ENCODE results near the gene PCSK2.

Gene PCSK2

DNA sequence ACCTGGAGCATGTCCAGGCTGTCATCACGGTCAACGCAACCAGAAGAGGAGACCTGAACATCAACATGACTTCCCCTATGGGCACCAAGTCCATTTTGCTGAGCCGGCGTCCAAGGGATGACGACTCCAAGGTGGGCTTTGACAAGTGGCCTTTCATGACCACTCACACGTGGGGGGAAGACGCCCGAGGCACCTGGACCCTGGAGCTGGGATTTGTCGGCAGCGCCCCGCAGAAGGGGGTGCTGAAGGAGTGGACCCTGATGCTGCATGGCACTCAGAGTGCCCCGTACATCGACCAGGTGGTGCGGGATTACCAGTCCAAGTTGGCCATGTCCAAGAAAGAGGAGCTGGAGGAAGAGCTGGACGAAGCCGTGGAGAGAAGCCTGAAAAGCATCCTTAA is 254.8 kb downstream of the PCSK2 start:
- no peak for DNase-seq (ENCODE audit: low spot score)

DNA sequence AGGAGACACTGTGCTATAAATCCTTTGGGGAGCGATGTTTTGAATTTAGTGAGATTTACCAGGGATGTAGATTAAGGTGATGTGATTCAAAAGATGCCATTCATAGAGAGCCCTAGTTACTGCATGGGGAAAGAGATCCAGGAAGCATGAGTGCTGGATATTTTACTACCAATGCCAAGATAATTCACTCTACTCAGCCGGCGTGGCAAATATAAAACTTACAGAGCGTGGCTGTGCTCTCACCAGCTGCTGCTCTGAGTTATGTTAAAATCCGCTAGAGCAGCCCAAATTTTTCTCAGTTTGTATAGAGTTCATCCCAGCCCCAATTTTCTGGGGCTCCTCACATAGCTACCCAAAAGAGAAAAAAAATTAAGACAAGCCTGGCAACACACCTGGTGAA is 255.7 kb downstream of the PCSK2 start:
- DNase-seq (ENCODE audit: low spot score): no peak

DNA sequence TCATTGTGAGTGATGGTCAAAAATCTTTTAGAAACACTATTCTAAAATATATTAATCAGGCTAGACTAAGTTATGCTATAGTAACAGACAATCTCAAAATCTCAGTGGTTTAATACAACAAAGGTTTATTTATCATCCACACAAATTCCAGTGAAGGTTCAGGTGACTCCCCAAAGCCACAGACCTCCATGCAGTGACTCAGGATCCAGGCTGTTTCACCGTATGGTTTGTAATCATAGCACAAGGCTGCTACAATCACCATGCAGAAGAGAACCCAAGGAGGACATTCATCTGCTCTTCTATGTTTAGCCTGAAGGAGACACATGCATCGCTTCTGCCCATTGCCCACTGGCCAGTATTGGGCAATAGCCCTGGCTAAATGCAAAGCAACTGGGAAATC is 258.2 kb downstream of the PCSK2 start:
- DNase-seq (ENCODE audit: low spot score): no peak

DNA sequence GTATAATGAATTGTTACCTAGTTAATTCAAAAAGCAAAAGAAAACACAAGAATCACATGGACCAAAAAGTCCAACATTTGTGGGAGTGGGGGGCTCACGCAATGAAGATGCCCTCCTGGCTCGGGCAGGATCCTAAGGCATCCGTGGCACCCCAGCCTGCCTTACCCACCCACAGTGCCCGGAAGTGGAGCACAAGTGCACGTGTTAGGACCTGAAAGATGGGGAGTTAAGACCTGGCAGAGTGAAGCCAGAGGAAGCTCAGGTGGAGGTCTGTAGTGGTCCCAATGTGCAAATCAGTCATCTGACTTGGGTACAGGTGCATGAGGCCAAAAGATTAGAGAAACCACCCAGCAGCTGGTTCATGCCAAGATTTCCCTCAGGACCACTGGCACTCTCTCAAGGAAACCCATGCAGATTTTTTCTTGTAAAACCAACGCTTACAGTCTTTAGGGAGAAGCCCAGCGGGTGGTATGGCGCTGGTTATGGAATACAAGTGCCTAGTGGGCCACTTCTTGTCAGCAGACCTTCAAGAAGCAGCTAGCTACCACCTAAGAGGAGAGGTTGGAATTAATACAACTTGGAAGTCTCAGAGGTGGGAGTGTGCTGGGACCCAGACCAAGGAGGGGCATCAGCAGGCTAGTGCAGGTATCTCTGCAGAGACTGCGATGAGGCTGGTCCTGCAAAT is 262.2 kb downstream of the PCSK2 start:
- no peak for DNase-seq (ENCODE audit: low spot score)

DNA sequence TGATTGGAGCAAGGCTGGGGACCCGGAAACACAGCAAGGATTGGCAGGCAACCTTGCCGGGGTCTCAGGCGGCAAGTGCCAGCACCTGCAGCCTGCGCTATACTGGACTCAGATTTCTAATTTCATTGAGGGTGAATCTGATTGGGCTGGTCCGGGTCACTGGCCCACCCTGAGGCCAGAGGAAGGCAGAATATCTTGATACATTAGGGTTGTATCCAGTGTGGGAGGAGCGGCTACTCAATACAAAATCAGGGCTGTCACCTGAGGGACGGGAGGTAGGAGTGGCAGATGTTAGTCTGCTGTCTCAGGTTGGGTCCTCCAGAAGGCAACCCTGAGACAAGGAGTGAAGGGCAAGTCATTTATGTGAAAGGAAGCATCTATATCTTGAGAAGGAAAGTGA is 263.7 kb downstream of the PCSK2 start:
- DNase-seq (ENCODE audit: low spot score): no peak

DNA sequence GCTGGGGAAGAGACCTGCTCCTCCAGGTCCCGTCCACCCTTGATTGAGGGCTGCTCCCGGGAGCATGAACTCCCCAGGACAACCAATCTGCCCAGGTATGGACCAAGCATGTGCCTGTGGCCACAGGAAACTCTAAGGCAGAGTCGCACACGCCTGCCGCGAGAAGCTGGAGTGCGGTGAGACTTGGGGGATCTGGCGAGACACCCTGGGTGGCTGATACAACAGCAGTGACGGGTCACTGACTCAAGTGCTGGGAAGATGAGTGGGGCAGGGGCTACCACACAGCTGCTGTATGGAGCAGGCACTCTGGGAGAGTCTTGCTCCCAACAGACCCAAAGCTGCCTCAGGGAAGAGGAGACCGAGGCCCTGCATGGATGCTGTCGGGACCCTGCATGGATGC is 264.2 kb downstream of the PCSK2 start:
- DNase-seq (ENCODE audit: low spot score): no peak

DNA sequence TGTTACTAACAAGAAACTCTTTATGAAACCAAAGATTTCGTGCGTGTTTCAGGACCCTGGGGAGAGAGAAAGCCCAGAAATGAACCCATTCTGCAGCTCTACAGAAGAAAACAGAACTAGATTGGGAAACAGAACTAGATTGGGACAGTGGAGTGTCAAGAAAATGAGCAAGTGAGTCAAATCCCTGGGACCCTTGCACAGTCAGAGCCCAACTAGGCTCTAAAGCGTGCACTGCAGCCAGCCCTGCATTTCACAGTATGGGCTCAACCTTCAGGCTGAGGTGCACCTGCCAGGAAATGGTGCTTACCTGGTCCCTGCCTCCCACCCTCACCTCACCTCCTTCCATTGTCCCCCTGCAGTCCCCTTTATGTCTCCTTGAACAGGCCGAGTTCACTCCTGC is 264.6 kb downstream of the PCSK2 start:
- no peak for DNase-seq (ENCODE audit: low spot score)

DNA sequence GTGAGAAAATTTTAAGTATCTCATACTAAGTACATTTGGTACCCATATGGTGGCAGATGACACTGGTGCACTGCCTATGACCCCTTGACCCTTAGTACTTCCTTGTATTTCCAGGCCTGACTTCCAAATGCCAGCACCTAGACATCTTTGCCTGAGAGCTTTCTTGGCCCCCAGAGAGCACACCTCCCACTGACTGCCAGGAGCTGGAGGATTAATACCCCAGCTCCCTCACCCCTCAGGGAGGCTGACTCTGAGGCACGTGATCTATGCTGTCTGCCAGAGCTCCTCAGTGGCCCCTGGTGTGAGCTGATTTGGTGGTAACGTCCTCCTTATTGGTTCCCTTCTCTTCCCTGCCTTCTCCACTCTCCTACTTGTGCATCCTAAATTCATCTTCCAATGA is 266.3 kb downstream of the PCSK2 start:
- DNase-seq (ENCODE audit: low spot score): no peak

DNA sequence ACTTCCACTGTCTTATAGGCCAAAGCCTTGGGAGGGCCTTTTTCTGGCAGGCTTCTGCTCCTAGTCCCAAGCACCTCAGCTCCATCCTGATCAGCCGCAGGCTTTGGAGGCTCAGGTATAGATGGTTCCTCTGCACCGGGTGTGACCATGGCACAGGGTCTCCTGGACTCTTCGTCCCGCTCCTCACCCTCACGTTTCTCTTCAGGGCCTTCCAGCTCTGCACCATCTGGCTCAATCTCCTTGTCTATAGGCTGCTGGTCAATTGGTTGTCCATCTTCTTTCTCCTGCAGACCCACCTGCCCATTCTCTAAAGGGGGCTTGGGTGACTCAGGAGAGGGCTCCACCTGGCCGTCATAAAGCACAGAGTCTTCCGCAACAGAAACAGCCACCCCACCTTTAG is 267.4 kb downstream of the PCSK2 start:
- DNase-seq (ENCODE audit: low spot score): no peak

DNA sequence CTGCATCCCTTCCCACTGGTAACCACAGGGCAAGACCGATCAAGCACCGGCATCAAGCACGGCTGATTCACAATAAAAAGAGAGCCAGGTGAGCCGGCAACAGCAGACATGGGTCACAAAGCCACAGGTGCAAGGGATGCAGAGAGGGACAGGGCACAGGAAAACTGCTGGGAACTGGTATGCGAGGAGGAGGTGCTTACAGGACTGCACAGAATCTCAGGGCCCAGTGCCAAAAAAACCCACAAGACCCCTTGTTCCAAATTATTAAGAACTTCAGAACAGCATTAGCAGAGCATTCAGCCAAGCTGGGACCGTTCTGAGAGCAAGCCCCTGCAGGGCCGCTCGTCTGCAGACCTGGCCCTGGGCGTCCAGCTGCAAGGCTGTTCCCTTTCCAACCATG is 269.0 kb downstream of the PCSK2 start:
- no peak for DNase-seq (ENCODE audit: low spot score)

DNA sequence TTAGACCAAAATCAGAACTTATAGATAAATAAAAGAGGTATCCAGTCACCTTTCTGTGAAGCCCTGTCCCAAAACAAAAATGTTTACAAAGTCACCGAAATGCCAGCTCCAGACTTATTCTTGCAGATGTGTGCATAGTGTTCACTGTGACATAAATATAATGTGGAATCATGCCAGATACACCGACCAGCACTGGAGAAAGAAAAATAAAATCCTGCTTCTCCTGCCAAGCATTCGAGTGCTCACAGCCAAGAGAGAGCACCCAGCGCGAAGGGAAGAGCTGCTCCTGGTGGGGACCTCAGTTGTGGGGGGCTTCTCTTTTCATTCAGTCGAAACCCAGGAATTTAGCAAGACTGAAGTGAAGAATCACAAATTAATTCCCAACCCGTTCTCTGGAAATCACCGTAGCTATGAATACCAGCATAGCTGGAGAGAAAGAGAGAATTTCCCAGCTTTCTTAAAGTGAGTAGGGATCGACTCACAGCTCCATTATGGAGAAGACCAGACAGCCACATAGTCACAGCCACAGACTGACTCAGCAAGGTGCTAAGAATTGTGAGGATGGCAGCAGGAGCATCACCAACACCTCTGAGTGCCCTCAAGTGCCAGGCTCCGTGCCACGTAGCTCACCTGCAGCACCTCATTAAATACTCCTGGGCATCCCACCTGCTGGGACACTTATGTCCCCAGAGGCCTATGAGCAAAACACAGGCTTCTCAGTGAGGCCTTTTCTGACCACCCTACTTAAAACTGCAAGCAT is 271.2 kb downstream of the PCSK2 start:
- DNase-seq (ENCODE audit: low spot score): no peak

DNA sequence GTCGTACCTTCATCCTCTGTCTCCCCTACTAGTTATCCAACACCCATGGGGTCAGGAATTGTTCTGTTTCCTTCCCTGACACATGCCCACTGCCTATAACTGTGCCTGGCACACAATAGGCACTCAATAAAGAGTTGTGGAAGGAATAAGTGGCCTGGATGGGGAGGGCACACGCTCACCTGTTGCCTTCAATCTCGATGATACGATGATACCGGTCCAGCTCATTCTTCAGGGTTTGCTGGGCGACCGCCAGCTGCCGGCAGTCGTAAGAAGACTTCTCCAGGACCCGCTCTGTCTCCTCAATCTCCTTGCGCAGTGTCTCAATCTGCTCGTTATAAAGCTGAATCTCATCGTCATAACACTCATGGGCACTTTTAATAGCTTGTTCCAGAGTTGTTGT is 271.8 kb downstream of the PCSK2 start:
- no peak for DNase-seq (ENCODE audit: low spot score)

DNA sequence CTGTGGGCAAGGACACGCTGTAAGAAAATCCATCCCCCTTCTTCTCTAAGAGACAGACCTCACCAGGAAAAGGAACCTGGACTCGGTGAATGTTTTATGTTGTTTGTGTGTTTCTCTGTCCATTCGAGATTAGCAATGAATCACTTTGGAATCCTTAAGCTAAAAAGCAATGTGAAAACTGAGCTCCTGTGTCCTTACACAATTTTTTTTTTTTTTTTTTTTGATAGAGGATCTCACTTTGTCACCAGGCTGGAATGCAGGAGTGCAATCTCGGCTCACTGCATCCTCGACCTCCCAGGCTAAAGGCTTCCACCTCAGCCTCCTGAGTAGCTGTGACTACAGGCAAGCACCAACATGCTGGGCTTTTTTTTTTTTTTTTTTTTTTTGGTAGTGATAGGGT is 272.2 kb downstream of the PCSK2 start:
- no peak for DNase-seq (ENCODE audit: low spot score)

DNA sequence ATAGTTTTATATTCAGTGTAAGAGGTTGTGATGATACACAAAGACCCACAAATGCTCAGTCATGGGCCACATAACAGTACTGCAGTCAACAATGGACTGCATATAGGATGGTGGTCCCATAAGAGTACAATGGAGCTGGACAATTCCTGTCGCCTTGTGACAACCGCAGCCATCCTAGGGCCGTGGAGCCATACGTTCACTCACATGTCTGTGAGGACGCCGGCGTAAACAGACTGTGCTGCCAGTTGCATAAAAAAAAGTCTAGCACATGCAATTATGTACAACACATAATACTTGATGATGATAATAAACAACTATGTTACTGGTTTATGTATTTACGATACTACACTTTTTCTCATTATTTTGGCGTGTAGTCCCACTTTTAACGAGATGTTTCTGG is 273.4 kb downstream of the PCSK2 start:
- no peak for DNase-seq (ENCODE audit: low spot score)

DNA sequence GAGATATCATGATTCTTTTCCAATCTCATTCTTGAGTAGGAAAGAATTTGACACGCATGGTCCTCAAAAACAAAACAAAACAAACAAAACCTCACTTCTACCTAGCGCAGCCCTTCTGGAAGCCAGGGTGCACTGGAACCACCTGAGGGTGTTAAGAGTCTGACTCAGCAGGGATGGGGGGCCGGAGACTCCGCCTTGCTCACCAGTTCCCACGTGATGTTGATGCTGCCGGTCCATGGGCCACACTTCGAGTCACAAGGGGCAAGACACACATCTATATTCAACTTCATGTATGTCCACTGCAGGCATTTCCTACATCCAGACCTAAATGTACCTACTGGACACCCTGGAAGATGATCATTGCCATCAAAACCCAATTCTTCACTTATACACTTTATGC is 274.0 kb downstream of the PCSK2 start:
- no peak for DNase-seq (ENCODE audit: low spot score)

DNA sequence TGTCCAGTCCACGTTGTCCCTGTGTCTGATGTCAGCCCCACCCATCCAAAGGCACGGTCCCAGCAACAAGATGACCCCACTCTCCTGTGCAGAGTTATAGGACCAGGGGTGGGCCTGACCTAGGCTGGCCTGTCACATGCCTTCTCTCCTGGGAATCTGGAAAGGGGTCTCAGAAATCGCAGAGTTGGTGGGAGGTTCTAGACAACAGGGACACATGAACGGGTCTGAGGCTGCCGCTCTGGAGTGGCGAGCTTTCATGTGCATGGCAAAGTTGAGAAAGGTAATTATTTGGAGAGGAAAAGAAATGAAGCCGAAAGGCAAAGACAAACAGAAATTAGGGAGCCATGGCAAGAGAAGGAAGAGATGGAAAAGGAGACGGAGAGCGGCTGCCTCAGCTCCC is 274.9 kb downstream of the PCSK2 start:
- DNase-seq (ENCODE audit: low spot score): no peak

DNA sequence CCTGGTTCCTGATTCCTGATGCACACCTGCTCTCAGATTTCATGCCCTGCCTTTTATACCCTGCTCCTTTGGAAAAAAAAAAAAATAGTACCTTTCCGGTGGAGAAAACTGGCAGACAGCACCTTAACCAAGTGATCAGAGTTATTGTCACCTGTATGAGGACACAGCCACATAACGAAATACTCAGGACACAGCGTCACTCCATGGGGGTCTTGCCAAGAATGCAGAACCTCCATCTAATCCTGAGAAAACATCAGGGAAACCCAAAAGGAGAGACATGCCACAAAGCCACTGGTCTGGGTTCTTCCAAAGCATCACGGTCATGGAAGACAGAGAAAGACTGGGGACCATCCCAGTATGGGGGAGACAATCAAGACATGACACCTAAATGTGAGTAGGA is 275.3 kb downstream of the PCSK2 start:
- no peak for DNase-seq (ENCODE audit: low spot score)

DNA sequence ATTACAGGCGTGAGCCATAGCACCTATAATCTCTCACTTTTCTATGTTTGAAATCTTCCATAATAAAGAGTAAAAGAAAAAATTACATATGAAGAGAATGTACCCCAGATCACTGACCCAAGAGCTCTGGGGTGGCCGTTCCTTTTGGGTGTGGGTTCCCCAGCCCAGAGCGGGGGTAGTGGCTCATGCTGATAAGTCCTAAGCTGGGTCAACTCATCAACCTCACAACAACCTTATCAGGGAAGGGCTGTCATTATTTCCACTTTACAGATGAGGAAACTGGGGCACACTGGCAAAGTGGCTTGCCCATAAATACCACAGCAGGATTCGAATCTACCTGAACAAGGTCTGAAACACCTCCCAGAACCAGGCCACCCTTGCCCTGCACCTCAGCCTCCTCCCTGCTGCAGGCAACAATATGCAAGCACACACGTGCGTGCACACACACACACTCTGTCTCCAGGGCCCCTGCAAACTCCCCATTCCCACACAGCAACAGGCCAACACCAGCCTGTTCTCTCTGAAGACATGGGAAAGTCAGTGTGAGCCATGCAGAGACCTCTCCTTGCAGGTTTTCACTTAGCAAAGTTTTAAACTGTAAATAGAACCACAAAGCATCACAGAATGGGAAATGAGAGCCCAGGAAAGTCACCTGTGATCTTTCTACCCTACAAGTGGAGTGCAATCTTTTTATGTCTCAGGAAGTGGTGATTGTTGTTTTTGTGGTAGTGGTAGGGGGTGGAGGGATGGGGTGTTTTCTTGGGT is 276.6 kb downstream of the PCSK2 start:
- DNase-seq (ENCODE audit: low spot score): no peak

DNA sequence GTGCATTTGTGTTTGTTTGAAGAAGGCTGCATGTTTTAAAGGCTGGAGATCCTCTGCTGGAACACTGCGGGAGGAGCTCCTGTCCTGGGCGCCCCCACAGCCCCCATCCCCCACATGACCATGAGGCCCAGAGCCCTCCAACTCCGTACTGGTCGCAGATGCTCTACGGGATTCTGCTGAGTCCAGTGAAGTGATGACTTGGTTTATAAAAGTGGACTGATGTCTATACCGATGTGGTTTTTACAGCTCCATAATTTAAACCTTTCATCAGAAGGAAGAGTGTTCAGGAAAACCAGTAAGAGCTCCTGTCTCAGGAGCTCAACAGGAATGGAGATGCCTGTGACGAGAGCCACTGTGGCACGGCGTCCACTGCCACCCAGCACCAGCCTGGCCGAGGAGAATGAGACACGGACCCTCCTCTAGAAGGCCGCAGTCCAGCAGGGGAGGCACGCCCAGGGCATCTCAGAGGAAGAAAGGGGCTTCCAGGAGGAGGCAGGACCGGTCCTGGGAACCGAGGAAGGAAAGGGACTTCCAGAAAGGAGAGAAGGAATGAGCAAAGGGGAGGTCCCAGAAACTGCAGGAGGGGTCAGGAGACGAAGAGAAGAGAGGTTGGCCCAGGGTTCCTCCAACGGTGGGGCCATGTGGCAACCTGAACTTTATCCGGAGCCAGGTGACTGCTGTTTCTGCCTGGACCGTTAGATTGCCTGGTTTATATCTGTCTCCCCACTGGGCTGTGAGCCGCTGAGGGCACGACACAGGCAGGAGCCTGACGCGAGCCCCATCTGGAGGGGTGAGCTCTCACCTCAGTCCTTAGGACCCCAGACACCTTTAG is 277.4 kb downstream of the PCSK2 start:
- peak; percentile 25 for DNase-seq (ENCODE audit: low spot score)

DNA sequence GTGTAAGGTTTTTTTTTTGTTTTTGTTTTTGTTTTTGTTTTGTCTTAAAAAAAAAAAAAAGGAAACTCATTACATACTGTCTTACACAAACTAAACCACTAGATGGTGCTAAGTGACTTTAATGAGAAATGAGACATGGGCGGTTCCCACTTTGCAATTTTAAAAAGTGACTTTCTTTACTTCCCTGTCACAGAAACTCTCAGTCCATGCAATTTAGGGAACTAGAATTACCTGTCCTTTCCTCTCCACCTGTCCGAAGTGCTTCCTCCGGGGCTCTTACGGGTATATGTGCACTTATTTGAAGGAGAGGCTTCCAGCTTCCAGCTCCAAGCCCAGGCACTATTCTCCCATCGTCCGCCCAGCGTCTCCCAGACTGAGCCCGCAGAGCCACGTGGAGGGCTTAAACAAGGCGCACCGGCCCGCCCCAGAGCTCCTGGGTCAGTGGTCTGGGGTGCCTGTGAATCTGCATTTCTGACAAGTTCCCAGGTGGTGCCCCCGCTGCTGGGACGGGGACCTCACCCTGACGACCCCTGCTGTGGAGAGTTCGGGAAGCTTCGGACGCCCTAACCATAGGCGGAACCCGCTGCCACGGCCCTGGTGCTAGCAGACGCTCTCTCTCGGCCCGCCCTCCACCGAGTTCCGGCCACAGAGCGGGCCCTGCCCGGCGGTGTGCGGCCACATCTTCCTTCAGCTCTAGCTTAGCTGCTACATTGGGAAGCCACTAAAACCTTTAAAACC is 278.2 kb downstream of the PCSK2 start:
- peak; percentile 63 for DNase-seq (ENCODE audit: low spot score)

DNA sequence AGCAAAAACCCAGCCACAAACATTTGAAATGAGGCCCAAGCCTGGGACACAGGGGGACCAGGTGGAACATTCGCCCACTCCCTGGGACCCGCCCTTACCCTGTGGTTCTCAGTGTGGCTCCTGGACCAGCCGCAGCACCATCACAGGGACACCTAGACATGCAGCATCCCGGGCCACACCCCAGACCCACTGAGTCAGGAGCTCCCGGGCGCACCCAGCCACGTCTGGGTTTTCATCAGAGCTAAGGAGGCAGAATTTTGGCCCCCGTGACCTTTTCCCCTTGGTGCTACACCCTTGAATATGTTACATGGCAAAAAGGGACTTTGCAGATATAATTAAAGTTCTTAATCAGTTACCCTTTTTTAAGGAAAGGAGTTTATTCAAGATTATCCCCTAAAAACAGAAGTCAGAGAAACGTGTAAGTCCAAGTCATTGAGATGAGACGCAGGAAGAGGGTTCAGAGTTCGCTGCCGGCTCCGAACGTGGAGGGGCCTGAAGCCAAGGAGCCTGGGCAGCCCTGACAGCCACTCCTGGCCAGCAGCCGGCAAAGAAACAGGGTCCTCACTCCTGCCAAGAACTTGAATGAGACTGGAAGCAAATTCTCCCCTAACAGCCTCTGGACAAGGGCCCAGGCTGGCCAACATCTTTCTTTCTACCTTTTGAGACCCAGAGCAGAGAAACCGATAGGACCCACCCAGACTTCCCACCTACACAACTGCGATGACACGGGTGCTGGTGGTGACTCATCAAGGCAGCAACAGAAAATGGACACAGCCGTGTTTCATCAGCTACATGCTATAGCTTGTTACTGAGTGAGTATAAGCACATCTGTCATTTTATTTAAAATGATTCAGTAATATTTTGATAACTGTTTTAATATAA is 279.0 kb downstream of the PCSK2 start:
- DNase-seq (ENCODE audit: low spot score): peak; percentile 25
